SK-N-SH (cell line): ENCODE results near the gene MAP2K3.
"Not testable (repeated sequence)": the region's sequence is repeated elsewhere in the genome, so short reads cannot be mapped to it uniquely, and the experiment has no call there.

ENCODE experiments used
- JUND ChIP-seq: IDR thresholded peaks from 2 replicates; pipeline ENCODE4 v1.4.0; 2012
- RAD21 ChIP-seq: IDR thresholded peaks from 2 replicates; pipeline ENCODE4 v1.6.1; 2012; ENCODE audit warnings: mild to moderate bottlenecking, low read length
- TAF1 ChIP-seq: IDR thresholded peaks from 2 replicates; pipeline ENCODE4 v1.6.1; 2012; ENCODE audit warnings: low read depth, mild to moderate bottlenecking, low read length, moderate library complexity, borderline replicate concordance
- TF ChIP-seq, protein P1 (sequence below): fragments of 200-600 bp; sonication (generic); IDR thresholded peaks from 2 replicates; pipeline ENCODE4 v1.6.1; 2017; ENCODE audit warnings: antibody characterized with exemption, mild to moderate bottlenecking, moderate library complexity

DNA sequence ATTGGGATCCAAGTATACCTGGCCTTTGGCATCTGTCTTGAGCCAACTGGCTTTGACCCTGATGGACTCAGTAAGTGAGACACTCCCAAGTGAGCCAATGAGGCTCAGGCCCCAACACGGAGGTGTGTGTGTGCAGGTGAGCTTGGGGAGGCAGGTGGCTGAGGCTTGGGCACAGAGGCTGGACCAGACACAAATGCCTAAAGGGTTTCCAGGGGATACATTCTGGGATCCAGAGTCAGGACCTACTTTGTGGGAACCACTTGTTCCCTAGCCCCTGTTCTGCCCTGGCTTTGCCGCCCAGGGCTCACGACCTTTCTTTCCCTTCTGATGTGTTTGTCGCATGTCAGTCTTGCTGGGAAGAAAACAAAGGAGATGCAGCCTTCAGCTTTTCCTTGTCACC, 56.8 kb downstream of the MAP2K3 start:
- TF ChIP-seq, protein P1, sequence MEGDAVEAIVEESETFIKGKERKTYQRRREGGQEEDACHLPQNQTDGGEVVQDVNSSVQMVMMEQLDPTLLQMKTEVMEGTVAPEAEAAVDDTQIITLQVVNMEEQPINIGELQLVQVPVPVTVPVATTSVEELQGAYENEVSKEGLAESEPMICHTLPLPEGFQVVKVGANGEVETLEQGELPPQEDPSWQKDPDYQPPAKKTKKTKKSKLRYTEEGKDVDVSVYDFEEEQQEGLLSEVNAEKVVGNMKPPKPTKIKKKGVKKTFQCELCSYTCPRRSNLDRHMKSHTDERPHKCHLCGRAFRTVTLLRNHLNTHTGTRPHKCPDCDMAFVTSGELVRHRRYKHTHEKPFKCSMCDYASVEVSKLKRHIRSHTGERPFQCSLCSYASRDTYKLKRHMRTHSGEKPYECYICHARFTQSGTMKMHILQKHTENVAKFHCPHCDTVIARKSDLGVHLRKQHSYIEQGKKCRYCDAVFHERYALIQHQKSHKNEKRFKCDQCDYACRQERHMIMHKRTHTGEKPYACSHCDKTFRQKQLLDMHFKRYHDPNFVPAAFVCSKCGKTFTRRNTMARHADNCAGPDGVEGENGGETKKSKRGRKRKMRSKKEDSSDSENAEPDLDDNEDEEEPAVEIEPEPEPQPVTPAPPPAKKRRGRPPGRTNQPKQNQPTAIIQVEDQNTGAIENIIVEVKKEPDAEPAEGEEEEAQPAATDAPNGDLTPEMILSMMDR: not testable (repeated sequence)
- not testable (repeated sequence) for TF ChIP-seq RAD21, JUND, TAF1
